Prostate gland (tissue), 2 donors: ENCODE results near the gene FIBP.

Experiments
- CTCF ChIP-seq, 4 experiments: fragments of 200-600 bp in 2 of 4; fragments of 450-650 bp in 2 of 4; sonication (generic) in 2 of 4; IDR thresholded peaks; 1 replicate in 3 of 4; 2 replicates in 1 of 4; pipeline ENCODE4 v1.5.1; 2016 to 2019; ENCODE audit warnings: antibody characterized with exemption in 4 of 4, mild to moderate bottlenecking in 2 of 4, moderate library complexity in 2 of 4
- POLR2A ChIP-seq: fragments of 450-650 bp; IDR thresholded peaks from one replicate; pipeline ENCODE4 v1.6.1; 2016; ENCODE audit warnings: antibody characterized with exemption, mild to moderate bottlenecking
- POLR2AphosphoS5 ChIP-seq: sonication (generic); formaldehyde crosslinking; IDR thresholded peaks from one replicate; pipeline ENCODE4 v1.6.1; 2017; ENCODE audit warnings: antibody characterized with exemption

- TF ChIP-seq POLR2A: peak; percentile 23
- TF ChIP-seq CTCF (IDR thresholded peaks at IDR 0.05): no peak
- peak; percentile 78 for TF ChIP-seq POLR2AphosphoS5
Measured at GRCh38 chr11:65915821-65916251, 27.6 kb upstream of the FIBP start.
